NCI-H524 (cell line): ENCODE data around the gene SMYD1.
"Not testable (repeated sequence)": the region's sequence is repeated elsewhere in the genome, so short reads cannot be mapped to it uniquely, and the experiment has no call there.

ENCODE experiments used
- DNase-seq, 2 experiments: peaks; one replicate each; lab custom pipeline; 2025; lab: John Stamatoyannopoulos, UW

Gene SMYD1

DNA sequence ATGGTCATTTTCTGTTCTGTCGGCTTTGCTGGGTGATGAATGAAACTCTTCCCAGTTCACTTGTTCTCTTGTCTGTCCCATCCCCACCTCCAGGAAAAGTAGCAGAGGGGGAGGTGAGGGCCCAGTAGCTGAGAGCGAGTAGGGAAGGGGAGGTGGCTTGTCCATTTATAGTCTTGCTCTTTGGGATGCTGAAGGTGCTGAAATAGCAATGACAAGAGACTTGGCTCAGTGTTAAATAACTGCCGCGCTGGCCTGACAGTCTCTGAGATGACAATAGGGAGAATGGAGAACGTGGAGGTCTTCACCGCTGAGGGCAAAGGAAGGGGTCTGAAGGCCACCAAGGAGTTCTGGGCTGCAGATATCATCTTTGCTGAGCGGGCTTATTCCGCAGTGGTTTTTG, at the start of gene SMYD1:
Gene SMYD1, plus strand, starts transcription at position 228 of the 400 bp plus-strand sequence. Its CDS starts 40 bp downstream, at position 268.
- DNase-seq, result peak in 1 of 2 experiments; percentile 52

DNA sequence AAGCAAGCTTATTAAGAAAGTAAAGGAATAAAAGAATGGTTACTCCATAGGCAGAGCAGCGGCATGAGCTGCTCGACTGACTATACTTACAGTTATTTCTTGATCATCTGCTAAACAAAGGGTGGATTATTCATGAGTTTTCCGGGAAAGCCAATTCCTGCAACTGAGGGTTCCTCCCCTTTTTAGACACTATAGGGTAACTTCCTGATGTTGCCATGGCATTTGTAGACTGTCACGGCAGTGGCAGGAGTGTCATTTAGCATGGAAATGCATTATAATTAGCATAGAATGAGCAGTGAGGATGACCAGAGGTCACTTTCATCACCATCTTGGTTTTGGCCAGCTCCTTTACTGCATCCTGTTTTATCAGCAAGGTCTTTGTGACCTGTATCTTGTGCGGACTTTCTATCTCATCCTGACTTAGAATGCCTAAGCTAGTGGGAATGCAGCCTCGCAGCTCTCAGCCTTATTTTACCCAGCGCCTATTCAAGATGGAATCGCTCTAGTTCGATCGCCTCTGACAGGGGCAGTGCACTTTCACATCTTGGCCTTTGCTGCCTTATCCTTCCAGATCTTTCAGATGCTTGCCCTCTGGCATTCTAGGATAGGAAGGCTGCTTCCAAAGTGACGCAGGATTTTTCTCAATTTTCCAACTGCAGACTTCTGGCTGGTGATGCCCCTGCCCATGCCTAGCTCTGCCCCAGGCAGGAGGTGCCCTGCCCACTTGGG, 49.4 kb upstream of the SMYD1 start:
- DNase-seq, result not testable (repeated sequence)

DNA sequence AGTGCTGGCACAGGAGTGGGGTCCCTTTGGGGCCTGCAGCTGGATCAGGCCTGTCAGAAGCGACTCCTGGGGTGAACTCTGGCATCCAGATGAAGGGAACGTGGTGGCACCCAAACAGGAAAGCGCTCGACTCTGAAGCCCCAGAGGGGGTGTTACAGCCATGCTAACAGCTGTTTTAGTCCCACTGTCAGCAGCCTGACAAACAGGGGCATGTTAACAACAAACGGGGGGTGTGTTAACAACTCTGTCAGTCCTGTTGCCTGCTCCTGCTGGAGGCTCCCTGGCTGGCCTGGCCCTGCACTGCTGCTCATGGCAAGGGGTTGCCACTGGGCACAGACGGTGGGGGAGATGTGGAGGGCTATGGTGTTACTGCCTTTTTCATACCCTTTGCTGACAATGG, 48.7 kb upstream of the SMYD1 start:
- DNase-seq, result no peak

DNA sequence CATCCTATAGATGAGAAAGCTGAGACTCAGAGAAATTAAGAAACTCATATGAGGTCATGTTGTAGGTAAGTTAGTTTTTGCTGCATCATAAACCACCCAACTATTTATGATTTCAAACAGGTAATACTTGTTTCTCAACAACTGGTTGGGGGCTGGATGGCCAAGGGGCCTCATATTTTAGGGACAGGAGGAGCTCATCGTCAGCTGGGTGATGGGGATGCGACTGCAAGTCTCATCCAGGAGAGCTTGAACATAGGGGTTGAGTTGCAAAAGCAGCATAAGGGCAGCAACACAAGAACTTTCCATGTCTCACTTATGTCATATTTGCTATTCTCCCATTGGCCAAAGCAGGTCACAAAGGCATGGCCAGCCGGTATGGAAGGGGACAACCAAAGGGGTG, 47.6 kb upstream of the SMYD1 start:
- DNase-seq, result no peak

DNA sequence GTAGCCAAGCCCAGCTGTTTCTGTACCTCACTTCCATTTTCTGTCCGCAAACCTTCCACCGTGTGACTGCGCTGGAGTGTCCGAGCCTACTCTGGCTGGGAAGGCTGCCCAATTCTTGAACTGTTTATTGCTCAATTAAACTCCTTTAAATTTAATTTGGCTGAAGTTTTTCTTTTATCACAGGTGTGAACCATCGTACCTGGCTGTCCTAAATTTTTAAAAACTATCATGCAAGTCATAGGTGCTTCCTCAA, 45.0 kb upstream of the SMYD1 start:
- no peak for DNase-seq

DNA sequence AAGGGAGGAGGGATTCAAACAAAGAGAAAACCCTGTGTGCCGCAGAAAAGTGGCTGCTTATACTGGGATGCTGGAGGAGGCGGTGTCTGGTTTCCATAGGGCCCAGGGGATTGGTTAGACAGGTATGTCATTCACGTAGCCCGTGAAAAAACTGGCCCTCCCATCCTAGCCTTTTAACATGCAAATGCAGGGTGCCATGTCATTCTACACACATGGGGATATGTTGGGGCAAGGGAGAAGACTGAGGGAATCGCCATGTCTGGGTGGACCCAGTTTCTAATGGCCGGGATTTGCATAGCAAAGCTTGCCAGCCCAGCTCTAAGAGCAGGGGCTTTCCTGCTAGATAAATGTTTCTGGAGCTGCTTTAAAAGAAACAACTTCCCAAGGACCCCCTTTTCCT, 43.1 kb upstream of the SMYD1 start:
- DNase-seq, result no peak

DNA sequence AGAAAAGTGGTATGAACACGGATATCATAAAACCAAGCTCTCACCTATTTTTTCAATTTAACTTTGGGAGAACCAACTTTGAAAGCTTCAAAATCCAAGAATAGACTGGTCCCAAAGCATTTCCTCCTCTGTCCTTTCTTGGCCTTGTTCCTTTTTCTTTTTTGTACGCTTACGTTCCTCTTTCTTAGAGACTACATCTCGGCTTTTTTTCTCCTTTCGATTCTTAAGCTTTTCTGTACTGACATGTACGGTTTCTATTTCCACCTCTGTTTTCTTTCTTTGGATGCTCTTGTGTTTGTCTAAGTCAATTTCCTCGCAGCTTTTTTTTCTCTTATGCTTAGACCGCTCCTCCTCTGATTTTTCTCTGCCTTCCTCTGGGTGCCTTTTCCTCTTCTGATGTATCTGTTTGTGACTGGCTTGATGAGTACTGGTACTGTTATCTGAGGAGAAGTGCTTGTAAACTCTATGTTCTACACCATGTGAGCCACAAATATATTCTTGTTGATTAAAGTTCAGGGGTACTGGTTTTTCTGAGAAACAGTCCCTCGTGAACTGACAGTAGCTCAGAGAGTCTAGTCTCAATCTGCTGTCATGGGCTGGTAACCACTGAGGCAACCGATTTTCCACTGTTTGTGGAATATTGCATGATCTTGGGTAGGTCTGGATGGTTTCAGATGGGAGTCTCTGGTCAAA, 39.8 kb upstream of the SMYD1 start:
- DNase-seq, result no peak

DNA sequence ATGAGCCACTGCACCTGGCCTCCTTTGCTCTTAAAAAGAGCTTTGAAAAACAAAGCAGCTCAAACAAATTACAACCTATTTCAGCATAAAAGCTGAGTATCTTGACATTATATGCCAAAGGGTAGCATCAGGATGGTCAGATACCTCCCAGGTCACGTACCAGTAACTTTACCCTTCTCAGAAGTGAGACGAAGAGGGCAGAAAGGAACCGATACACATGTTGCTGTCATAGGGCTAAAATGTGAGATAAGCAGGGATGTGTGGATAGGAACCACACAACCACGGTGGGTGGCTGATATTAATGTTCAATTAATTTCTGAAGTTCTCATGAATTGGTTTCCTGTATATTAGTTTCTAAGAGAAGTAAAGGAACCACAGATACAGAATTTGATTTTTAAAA, 38.7 kb upstream of the SMYD1 start:
- DNase-seq, result no peak

DNA sequence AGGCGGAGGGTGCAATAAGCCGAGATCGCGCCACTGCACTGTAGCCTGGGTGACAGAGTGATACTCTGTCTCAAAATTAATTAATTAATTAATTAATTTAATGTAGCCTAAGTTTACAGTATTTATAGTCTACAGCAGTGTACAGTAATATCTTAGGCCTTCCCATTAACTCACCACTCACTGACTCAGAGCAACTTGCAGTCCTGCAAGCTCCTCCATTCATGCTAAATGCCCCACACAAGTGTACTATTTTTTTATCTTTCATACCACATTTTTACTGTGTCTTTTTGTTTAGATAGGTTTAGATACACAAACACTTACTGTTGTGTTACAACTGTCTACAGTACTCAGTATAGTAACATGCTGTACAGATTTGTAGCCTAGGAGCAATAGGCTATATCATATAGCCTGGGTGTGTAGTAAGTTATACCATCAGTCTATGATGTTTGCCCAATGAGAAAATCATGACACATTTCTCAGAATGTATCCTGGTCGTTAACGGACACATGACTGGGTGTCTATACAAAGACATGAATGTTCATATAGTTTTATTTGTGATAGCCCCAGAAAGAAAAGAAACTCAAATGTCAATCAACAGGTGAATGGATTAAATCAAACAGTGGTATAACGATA, 35.4 kb upstream of the SMYD1 start:
- DNase-seq, result no peak

DNA sequence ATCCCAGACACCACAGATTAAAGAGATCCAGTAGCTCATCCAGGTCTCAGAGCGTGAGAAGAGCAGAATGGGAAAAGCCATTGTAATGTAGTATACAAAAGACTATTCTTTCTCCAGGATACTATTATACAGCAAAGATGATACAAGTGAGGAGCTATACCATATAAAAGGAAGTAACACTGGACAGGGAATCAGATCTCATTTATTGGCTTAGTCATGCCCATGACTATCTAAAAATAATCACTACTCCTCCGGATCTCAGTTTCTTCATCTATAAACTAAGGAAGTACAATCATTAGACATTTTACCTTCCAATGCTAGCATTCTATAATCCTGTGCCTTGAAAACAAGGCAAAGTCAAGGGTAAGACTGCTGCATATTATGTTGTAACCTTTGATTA, 31.4 kb upstream of the SMYD1 start:
- DNase-seq, result no peak

DNA sequence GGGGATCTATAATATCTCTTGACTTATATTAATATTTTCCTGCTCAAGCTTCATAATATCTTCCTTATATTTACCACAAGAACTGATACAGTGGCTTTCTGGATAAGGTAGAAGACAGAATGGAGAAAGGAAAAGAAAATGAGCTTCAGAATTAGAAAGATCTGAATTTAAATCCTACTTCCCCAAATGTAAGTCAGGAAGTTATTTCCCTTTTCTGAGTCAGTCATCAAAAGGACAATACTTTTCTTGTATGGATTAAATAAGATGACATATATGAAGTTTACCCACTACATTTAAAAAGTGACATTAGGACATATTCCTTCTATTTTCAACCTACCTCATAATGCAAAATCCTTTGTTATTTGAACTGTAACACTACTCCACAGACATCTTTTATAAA, 31.0 kb upstream of the SMYD1 start:
- DNase-seq, result no peak

DNA sequence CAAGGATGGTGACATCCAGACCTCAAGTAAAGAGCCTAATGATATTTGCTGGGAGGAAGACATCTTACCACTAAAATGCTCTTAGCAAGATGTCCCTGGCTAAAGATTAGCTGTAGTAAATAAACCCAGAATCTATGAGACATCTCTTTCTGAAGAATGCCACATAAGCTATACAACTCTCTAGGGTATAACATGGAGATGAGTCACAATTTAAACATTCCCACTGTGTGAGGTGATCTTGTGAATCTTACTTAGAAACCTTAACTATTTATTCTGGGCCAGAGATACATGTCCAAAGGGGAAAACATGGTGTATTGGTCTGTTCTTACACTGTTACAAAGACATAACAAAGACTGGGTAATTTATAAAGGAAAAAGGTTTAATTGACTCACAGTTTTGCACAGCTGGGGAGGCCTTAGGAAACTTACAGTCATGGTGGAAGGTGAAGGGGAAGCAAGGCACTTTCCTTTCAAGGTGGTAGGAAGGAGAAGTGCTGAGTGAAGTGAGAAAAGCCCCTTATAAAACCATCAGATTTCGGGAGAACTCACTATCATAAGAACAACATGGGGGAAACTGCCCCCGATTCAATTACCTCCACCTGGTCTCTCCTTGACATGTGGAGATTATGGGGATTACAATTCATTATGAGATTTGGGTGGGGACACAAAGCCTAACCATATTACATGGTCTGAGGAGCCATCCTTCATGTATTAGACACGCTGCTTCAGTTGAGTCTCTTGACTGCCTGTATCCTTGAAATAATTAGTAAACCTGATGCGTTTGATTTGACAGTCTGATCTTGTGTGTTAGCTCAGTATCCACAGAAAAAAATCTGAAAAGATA, 29.1 kb upstream of the SMYD1 start:
- DNase-seq, result peak; percentile 10 to 31

DNA sequence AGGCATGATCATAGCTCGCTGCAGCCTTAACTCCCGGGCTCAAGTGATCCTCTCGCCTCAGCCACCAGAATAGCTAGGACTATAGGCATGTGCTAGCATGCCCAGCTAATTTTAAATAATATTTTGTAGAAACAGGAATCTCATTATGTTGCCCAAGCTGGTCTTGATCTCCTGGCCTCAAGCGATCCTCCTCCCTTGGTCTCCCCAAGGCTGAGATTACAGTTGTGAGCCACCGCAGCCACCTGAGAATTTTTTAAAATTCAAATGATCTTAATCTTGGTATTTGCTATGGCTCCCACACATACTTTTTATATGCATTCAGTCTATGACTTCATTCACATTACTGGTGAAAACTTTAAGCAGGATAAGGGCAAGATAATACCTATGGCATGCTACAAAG, 25.1 kb upstream of the SMYD1 start:
- no peak for DNase-seq

DNA sequence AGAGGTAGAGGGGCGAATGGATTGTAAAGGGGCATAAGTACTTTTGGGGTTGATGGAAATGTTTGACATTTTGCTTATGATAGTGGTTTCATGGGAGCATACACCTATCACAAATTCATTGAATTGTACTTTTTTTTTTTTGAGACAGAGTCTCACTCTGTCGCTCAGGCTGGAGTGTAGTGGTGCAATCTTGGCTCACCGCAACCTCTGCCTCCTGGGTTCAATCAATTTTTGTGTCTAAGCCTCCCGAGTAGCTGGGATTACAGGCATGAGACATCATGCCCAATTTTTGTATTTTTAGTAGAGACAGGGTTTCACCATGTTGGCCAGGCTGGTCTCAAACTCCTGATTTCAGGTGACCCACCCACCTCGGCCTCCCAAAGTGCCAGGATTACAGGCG, 22.1 kb upstream of the SMYD1 start:
- DNase-seq, result not testable (repeated sequence)

DNA sequence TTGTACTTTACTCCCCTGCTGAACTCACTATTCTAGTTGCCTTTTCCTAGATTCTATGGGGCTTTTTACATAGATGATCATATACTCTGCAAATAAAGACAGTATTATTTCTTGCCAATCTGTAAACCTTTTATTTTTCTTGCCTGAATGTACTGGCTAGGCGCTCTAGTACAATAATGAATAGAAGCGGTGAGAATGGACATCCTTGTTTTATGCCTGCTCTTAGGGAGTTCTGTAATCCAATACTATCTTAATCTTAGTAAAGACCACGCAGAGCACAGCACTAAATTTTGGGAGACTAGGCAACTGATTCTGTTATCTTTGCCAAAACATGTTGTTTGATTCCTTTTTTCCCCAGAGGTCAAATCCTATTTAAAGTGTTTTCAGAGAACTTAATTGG, 19.1 kb upstream of the SMYD1 start:
- no peak for DNase-seq

DNA sequence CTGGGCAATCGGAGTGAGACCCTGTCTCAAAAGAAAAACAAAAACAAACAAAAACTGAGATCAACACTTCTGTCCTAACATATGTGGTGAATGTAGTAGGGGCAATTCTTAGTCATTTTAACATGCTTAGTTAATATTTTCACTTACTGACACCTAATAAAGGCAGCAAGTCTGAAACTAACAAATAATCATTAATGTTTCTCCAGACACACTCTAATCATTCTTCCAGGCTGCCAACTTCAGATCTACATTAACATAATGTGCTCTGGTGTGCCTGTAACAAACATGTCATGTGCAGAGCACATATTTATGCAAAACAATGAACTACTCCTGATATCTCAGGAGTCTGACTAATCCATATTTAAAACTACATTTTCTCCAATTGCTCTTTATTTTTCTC, 18.0 kb upstream of the SMYD1 start:
- DNase-seq, result no peak

DNA sequence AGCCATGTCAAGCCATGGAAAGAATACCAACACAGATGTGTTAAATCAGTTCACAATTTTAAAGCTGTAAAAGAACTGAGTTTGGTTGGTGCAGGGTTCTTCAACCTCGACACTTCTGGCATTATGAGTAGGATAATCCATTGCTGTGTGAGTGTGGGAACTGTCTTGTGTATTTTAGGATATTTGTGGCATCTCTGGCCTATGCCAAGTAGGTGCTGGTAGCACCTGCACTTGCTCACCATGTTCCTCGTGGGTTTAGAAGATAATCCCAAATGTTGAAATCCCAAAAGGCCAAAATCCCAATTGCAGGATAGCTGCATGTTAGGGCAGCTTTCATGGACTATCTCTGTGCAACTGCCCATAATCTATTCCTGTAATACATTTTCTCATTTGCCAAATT, 15.8 kb upstream of the SMYD1 start:
- no peak for DNase-seq

DNA sequence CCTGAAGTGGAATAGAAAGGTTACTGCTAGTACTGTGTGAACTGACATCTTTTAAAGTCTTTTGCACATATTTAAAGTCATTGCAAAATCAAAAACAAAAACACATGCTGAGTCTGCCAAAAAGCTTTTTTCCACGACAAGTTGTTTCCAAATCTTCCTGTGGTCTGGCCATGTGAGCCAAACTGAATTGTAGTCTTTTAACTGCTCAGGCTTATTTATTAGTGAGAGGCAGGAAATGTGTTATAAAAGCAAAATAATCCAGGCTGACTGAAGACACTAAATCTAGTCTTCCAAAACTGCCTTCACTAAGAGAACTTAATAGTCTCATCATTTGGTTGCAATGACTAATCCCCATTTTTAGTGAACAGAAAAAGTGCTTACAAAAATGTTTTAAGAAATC, 14.3 kb upstream of the SMYD1 start:
- DNase-seq, result no peak

DNA sequence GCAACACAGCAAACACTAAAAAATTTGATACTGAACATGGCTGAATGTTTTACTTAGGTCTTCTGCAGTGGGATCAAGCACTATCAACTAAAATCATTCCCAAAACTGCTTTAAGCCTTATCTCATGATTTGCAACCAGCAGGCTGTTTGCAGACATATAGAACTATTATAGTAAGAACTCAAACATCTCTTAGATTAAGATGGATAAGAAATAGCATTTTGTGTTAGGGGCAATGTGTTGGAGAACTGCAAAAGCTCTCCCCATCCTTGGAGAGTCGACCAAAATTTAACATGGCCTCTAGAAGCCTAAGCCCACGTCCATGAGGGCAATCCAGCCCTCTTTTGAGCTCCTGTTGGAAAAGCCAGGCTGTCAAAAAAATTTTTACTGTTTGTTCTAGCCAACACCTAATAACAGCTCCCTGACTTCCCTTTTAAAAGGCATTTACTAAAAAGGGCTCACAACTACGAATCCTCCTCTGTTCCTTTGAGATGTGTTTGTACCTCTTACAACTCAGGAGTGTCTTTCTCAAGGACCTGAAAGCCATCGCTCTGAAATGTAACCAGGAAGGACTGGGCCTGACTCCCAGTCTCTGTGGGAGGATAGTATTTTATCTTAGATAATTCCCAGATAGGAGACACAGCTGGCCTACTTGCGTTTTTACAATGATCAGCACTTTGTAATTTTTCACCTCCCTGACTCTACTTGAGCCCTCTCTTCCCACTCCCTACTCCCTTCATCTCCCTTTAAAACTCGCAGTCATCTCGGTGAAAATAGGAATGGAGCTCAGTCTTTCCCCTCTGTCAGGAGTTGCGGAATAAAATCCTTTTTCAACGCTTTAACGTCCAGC, 13.5 kb upstream of the SMYD1 start:
- no peak for DNase-seq

DNA sequence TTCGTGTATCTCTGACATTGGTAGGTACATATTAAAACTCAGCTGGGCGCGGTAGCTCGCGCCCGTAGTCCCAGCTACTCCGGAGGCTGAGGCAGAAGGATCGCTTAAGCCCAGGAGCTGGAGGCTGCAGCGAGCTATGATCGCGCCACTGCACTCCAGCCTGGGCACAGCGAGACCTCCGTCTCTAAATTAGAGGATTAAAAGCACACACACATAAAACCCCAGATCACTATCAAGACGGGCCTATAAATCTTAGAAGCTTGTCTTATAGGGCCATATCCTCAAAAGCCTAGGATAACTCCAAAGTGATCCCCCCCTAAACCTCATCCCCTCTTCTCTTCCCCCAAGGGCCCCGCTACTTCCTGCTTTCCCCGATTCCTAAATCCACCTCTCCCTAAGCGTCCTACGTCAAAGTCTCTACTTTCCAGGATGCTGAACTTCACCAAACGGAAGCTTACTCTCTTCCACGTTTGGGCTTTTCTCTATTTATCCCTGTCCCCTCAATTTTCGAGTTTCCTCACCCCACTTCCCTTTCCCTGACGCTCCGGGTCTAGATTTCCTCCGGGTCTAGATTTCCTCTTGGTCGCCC, 12.7 kb upstream of the SMYD1 start:
- peak in 1 of 2 experiments; percentile 40 for DNase-seq

DNA sequence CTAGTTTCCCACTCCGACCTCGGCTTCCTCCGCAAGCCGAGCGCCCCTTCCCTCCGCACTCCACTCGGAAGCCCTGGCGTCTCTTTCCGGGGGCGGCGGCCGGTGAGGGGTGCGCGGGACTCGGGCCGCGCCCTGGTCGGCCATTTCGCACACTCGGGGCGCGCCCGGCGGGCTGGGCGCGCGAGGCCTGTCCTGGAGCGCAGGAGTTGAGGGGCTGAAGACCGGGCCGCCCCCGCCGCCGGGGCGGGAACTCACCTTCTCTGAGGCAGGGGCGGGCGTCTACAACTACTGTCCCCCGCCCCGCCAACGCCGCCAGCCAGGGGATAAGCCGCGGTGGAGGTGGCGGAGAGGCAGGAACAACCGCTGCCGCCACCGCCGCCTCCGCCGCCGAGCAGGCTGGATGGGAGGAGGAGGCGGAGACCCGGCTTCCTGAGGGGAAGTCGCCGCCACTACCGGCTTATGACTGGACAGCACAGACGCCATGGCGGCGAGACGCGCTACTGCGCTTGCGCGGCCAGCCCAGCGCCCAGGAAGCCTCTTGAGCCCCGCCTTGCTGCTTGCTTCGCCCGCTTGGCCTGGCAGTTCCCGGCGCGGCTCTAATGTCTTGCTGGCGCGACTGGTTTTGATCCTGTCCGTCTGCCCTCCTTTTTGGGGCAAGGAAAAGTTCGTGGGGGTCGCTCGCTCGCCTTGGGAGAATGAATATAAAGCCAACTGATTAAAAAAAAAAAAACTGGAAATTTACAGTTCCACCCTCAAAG, 12.1 kb upstream of the SMYD1 start, which contains the start of gene KRCC1:
Gene KRCC1, minus strand, starts transcription at position 413 of the 758 bp plus-strand sequence. CDS start 27,220 bp downstream, outside the sequence.
- peak; percentile 52 to 92 for DNase-seq
